Astrocyte (in vitro differentiated cells and primary cell): ENCODE measurements around the gene GNB1L. TPM values are rescaled to one million over a fixed set of nuclear protein-coding genes. Genes with fewer than 3 reads are reported as not detected.

Source experiments
- DNase-seq: peaks from one replicate; pipeline ENCODE4 v3.0.0-alpha.2; 2010; ENCODE audit warnings: low read depth
- FAIRE-seq: peaks from 2 replicates; lab custom pipeline; 2011; peaks lifted over from hg19 to GRCh38; lab: Jason Lieb, UNC
- H2AFZ ChIP-seq: 2 replicates; pipeline ENCODE4 v1.6.0; 2012; ENCODE audit warnings: low read depth, low read length, inconsistent platforms
- H3K27ac ChIP-seq: 2 replicates; pipeline ENCODE4 v1.5.1; 2011; ENCODE audit warnings: low read depth, low read length, inconsistent platforms
- H3K27me3 ChIP-seq: 2 replicates; pipeline ENCODE4 v1.6.0; 2011; ENCODE audit warnings: low read length, inconsistent platforms; ENCODE audit not compliant: insufficient read depth
- H3K36me3 ChIP-seq: 2 replicates; pipeline ENCODE4 v1.5.1; 2011; ENCODE audit warnings: low read length, inconsistent platforms; ENCODE audit not compliant: insufficient read depth
- H3K4me1 ChIP-seq: 2 replicates; pipeline ENCODE4 v1.5.1; 2011; ENCODE audit warnings: low read length, inconsistent platforms; ENCODE audit not compliant: insufficient read depth
- H3K4me2 ChIP-seq: 2 replicates; pipeline ENCODE4 v1.6.0; 2012; ENCODE audit warnings: low read length, inconsistent platforms
- H3K4me3 ChIP-seq: 2 replicates; pipeline ENCODE4 v1.5.1; 2011; ENCODE audit warnings: low read depth, mild to moderate bottlenecking, low read length, inconsistent platforms; ENCODE audit not compliant: insufficient read depth
- H3K79me2 ChIP-seq: 2 replicates; pipeline ENCODE4 v1.6.0; 2012; ENCODE audit warnings: mild to moderate bottlenecking, low read length, inconsistent platforms; ENCODE audit not compliant: insufficient read depth
- H3K9ac ChIP-seq: 2 replicates; pipeline ENCODE4 v1.6.0; 2012; ENCODE audit warnings: mild to moderate bottlenecking, low read length, inconsistent platforms
- H3K9me3 ChIP-seq: 2 replicates; pipeline ENCODE4 v1.5.1; 2012; ENCODE audit warnings: low read depth, mild to moderate bottlenecking, low read length, inconsistent platforms; ENCODE audit not compliant: insufficient read depth
- H4K20me1 ChIP-seq: 2 replicates; pipeline ENCODE4 v1.6.0; 2012; ENCODE audit warnings: low read length, inconsistent platforms; ENCODE audit not compliant: insufficient read depth
- H3K27ac Mint-ChIP-seq: one replicate; pipeline ENCODE4 v1.8.0; 2021; ENCODE audit warnings: mild to moderate bottlenecking, mixed read lengths; ENCODE audit not compliant: unreplicated experiment
- H3K27me3 Mint-ChIP-seq: one replicate; pipeline ENCODE4 v1.8.0; 2021; ENCODE audit warnings: low read depth, mixed read lengths; ENCODE audit not compliant: unreplicated experiment
- H3K36me3 Mint-ChIP-seq: one replicate; pipeline ENCODE4 v1.8.0; 2021; ENCODE audit warnings: low read depth, mixed read lengths; ENCODE audit not compliant: unreplicated experiment
- H3K4me1 Mint-ChIP-seq: one replicate; pipeline ENCODE4 v1.8.0; 2021; ENCODE audit warnings: low read depth, mixed read lengths; ENCODE audit not compliant: unreplicated experiment
- H3K4me3 Mint-ChIP-seq: one replicate; pipeline ENCODE4 v1.8.0; 2021; ENCODE audit warnings: mild to moderate bottlenecking, moderate library complexity, mixed read lengths; ENCODE audit not compliant: unreplicated experiment
- H3K9me3 Mint-ChIP-seq: one replicate; pipeline ENCODE4 v1.8.0; 2021; ENCODE audit warnings: mild to moderate bottlenecking, mixed read lengths; ENCODE audit not compliant: unreplicated experiment
- EZH2 ChIP-seq: IDR thresholded peaks from 2 replicates; pipeline ENCODE4 v1.6.1; 2012; ENCODE audit warnings: mild to moderate bottlenecking, low read length, inconsistent platforms; ENCODE audit not compliant: insufficient read depth
- total RNA-seq: library from RNA; stranded (reverse); gene quantifications from 2 replicates; pipeline ENCODE4 v1.2.1, GENCODE V29; 2021
- TF ChIP-seq, protein P1 (sequence below): IDR thresholded peaks from 2 replicates; pipeline ENCODE4 v1.5.1; 2011; ENCODE audit warnings: low read depth, mild to moderate bottlenecking, inconsistent platforms, low read length, moderate library complexity; ENCODE audit not compliant: insufficient read depth

Gene GNB1L
- total RNA-seq, 1 donor from 2014 or later, result 14.3 TPM

DNA sequence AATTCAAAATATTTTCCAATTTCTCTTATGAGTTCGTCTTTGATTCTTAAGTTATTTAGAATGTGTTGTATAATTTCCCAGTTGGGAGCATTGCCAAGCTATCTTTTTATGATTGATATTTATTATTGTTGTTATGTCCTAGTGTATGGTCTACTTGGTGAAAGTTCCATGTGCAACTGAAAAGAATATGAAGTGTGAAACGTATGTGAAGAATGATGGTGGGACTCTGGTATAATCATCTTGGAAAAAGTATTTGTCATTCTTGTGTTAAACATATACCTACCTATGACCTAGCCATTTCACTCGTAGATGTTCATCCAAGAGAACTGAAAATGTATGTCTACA, 12.0 kb upstream of the GNB1L start:
- Histone ChIP-seq H3K27ac (no peak overlapping the region), H3K4me2 (no peak overlapping the region), H2AFZ (no peak overlapping the region), H3K27me3 (no peaks in the 10 kb centered on the region), H3K4me3 (no peak overlapping the region), H3K9ac (no peak overlapping the region), H3K9me3 (no peaks in the 10 kb centered on the region), H3K36me3 (no peaks in the 10 kb centered on the region), H4K20me1 (no peaks in the 10 kb centered on the region), H3K79me2 (no peaks in the 10 kb centered on the region), H3K4me1 (no peaks in the 10 kb centered on the region)
- Mint-ChIP-seq H3K4me3 (no peak overlapping the region), H3K9me3 (no peaks in the 10 kb centered on the region), H3K4me1 (peaks cover 14% of the 10 kb centered on the region), H3K27me3 (no peaks in the 10 kb centered on the region), H3K27ac (no peak overlapping the region), H3K36me3 (peaks cover 3% of the 10 kb centered on the region)
- TF ChIP-seq EZH2, result no peak
- TF ChIP-seq, protein P1, sequence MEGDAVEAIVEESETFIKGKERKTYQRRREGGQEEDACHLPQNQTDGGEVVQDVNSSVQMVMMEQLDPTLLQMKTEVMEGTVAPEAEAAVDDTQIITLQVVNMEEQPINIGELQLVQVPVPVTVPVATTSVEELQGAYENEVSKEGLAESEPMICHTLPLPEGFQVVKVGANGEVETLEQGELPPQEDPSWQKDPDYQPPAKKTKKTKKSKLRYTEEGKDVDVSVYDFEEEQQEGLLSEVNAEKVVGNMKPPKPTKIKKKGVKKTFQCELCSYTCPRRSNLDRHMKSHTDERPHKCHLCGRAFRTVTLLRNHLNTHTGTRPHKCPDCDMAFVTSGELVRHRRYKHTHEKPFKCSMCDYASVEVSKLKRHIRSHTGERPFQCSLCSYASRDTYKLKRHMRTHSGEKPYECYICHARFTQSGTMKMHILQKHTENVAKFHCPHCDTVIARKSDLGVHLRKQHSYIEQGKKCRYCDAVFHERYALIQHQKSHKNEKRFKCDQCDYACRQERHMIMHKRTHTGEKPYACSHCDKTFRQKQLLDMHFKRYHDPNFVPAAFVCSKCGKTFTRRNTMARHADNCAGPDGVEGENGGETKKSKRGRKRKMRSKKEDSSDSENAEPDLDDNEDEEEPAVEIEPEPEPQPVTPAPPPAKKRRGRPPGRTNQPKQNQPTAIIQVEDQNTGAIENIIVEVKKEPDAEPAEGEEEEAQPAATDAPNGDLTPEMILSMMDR, result no peak
- DNase-seq (no peak), FAIRE-seq (no peak)

DNA sequence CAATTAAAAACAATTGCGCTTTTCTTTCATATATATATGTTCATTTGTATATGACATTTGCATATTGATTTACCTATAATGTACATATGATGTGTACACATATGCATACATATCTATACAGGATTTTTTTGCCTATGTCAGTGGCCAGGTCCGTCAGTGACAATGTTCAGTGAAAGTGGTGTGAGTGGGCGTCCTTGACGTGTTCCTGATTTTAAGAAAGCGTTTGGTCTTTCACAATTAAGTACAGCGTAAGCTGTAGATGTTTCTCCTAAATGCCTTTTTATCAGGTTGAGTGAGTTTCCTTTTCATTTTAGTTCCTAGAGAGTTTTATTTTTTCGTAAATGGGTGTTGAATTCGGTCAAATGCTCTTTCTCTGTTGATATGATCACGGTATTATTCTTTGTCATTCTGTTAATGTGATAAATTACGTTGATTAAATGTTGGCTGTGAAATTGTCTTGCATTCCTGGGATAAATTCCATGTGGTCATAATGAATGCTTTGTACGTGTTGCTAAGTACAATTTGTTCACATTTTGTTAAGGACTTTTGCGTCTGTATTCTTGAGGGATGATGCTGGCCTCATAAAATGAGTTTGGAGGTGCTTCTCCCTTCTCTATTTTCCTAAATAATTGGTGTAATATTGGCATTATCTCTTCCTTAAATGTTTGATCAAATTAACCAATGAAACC, 10.6 kb upstream of the GNB1L start:
- no peaks in the 10 kb centered on the region for H3K9me3 ChIP-seq
- DNase-seq (peak; percentile 50), FAIRE-seq (peak; percentile 64)
- H3K36me3 ChIP-seq, result no peaks in the 10 kb centered on the region
- no peaks in the 10 kb centered on the region for H4K20me1 ChIP-seq
- no peaks in the 10 kb centered on the region for H3K4me1 ChIP-seq
- no peak overlapping the region for H2AFZ ChIP-seq
- no peaks in the 10 kb centered on the region for H3K79me2 ChIP-seq
- peak overlapping the region; percentile 21 for H3K4me2 ChIP-seq
- peaks cover 3% of the 10 kb centered on the region for H3K36me3 Mint-ChIP-seq
- no peak overlapping the region for H3K9ac ChIP-seq
- H3K4me1 Mint-ChIP-seq, result peaks cover 14% of the 10 kb centered on the region
- no peak overlapping the region for H3K4me3 Mint-ChIP-seq
- H3K27me3 ChIP-seq, result no peaks in the 10 kb centered on the region
- no peak overlapping the region for H3K27ac Mint-ChIP-seq
- H3K9me3 Mint-ChIP-seq, result no peaks in the 10 kb centered on the region
- TF ChIP-seq, protein P1, result no peak
- TF ChIP-seq EZH2, result no peak
- H3K27me3 Mint-ChIP-seq, result no peaks in the 10 kb centered on the region
- no peak overlapping the region for H3K27ac ChIP-seq
- no peak overlapping the region for H3K4me3 ChIP-seq

DNA sequence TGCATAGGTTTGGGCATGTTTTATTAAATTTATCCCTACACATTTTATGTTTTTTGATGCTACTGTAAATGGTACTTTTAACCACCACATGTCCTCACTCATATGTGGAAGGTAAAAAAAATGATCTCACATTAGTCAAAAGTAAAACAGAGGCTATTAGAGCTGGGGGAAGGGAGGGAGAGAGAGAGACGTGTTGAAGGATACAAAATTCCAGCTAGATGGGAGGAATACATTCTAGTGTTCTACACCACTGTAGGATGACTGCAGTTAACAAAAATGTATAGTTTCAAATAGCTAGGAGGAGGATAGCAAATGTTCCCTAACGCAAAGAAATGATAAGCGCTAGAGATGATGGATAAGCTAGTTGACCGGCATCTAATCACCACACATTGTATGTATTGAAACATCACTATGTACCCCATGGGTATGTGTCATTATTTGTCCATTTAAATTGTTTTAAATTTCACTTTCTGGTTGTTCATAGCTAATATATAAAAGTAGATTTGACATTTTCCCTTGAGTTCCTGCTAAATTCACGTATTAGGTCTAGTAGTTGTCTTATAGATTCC, 9.9 kb upstream of the GNB1L start:
- Mint-ChIP-seq H3K4me3 (no peak overlapping the region), H3K4me1 (peaks cover 14% of the 10 kb centered on the region), H3K27ac (peak overlapping the region; percentile 37), H3K36me3 (peaks cover 3% of the 10 kb centered on the region), H3K9me3 (no peaks in the 10 kb centered on the region), H3K27me3 (no peaks in the 10 kb centered on the region)
- Histone ChIP-seq H3K27me3 (no peaks in the 10 kb centered on the region), H3K9me3 (no peaks in the 10 kb centered on the region), H3K9ac (no peak overlapping the region), H3K36me3 (no peaks in the 10 kb centered on the region), H3K79me2 (no peaks in the 10 kb centered on the region), H3K4me1 (no peaks in the 10 kb centered on the region), H3K27ac (no peak overlapping the region), H4K20me1 (no peaks in the 10 kb centered on the region), H3K4me3 (no peak overlapping the region), H3K4me2 (no peak overlapping the region), H2AFZ (no peak overlapping the region)
- TF ChIP-seq EZH2, result no peak
- TF ChIP-seq, protein P1, result no peak
- no peak for DNase-seq
- FAIRE-seq, result peak; percentile 41
